NCI-H1436 treated with DMSO at 0.1 percent for 48 hours (cell line): ENCODE data around the gene CCL5.

Experiments
- DNase-seq: peaks from one replicate; lab custom pipeline; 2025; lab: John Stamatoyannopoulos, UW

Gene CCL5

DNA sequence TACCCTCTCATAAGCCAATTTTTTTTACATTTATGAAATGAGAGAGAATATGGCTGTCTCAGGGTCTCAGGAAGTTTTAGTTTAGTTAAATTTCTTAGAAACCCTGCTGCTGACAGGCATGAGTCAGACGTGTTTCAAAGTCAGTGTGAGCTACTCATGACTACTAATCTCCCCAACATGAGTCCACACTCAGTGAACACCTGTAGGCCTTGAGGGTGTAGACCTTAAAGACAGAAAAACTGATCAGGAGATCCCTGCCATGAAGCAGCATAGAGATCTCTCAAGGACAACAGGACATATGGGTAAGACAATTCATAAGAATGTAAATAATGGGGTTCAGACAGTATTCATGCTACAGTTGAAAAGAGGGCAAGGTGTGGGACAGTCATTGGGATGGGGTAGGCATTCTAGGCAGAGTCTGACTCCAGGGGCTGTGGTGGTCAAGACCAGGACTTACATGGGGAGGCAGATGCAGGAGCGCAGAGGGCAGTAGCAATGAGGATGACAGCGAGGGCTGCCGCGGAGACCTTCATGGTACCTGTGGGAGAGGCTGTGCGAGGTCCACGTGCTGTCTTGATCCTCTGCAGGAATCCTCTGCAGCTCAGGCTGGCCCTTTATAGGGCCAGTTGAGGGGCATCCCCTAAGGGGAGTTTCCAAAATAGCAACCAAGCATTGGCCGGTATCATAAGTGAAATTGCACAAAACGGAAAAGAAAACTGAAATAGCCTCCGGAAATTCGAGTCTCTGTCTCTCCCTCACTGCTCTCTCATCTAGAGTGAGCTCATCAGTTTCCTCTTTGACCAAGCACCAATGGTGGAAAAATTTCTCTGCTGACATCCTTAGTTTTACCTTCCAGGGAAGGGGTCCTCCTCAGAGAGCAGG, at the start of gene CCL5:
CCL5 (minus strand) TSS at position 588 of the 882 bp plus-strand sequence.
- no peak for DNase-seq

DNA sequence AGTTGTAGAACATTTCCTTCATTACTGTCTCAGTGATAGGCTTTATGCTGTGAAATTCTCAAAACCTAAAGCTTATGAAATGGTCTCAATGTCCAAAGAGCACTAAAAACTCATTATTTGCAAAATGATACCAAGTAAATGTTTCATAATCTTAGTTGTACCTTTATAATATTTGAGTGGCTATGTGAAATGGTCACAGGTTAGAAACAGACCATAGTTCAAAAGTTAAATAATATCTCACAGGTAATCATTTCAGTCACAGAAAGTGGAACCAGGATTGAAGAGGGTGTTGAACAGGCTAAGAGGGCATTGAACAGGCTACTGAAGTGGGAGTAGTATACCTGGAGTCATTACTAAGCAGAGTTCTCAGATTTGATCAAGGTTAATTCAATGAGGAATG, 47.6 kb upstream of the CCL5 start:
- DNase-seq: no peak

DNA sequence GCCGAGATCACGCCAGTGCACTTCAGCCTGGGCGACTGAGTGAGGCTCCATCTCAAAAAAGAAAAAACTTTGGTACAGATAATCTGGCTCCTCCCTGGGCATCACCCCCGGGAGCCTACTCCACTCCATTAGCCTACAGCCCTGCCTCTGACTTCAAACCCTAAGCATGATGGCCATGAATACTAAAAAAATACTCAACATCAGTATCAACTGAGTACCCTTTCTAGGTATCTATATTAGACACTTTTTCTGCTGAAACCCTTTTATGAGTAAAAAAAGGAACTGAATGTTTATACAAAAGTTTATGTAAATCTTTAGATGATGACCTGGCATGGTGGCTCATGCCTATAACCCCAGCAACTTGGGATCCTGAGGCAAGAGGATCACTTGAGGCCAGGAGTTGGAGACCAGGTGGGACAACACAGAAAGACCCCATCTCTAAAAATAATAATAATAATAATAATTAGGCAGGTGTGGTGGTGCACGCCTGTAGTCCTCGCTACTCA, 43.5 kb upstream of the CCL5 start:
- DNase-seq: no peak

DNA sequence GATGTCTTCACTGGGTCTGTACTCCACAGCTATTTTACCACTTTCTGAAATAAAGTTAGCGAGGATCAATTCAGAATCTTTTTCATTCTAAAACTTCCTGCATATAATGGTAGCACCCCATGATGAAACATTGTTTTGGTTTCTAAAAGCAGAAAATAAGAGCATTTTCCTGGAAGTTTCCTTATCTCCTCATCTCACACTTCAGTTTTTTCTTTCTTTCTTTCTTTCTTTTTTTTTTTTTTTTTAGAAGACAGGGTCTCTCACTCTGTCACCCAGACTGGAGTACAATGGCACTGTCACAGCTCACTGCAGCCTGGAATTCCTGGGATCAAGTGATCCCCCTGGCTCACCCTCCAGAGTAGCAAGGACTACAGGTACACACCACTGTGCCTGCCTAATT, 40.1 kb upstream of the CCL5 start:
- no peak for DNase-seq

DNA sequence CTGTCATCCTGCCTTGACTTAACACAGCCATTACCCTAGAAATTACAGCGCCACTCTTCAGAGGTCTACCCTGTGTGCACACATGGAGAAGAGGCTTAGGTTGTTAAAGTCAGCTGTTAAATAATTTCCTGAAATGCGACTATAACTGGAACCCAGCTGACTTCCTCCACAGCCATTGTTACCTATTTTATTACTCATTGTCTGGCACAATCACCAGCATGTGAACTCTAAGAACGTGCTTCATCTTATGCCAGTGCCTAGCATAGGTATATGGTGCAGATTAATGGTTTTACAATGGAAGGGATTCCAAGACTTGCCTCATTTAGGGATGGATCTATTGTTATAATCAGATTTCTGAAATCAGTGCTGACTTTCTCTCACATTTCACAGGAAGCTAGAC, 38.5 kb upstream of the CCL5 start:
- DNase-seq: no peak

DNA sequence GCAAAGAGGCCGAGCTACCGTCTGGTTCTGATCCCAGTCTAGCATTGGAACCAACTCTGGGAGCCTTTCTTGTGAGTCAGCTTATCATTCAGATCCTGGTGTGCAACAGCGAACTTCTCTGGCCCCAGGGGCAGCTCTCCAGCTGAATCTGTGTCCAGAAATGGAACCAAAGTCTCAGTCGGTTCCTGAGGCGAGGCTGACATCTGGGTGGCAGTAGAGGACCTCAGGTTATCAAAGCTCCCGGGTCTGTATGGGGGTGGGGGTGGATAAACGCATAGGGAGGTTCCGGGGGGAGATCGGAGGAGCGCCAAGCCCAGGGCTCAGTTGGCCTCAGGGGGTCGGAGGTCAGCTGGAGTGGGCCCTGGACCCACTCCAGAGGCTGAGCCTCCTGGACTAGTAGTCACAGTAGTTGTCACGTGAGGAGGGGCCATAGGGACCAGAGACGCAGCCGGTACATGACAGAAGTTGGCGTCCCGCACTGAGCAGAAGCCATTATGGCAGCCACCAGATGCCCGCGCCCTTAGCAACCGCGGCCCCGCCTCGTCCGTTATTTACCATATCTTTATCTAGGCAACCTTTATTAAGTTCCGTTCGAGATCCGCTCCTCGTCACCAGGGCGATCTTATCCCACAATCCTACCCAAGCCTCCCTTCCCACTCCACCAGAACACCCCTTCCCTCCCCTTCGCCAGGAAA, 37.5 kb upstream of the CCL5 start:
- DNase-seq: no peak

DNA sequence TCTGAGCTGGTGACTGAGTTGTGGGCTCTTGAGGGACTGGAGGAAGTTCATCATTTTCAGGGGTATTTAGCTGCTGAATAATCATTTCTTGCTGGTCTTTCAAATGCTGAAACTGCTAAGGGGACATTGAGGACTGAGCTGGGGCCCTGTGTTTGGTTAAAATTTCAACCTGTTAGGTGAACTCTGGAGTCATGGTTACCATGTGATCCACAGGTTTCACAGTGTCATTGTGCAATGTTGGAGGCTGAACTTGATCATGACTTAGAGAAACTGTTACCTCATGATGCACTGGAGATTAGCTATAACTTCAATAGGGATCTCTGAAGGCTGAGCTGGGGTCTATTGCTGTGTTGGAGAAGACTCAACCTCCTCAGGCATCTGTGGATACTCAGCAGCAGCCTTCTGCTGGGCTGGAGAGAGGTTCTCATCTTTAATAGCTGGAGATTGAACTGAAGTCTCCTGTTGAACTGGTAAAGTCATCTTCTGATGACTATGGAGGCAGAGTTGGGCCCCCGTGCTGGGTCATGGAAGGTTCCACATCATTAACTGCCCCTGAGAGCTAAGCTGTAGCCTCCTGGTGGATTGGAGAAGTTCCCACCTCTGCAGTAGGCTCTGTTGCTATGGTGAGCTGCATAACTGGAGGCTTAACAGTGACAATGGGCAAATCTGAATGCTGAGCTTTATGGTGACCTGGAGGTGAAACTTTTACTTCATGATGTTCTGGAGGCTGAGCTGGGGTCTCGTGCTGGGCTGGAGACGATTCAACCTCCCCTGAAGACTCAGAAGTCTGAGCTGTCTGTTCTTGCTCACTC, 35.2 kb upstream of the CCL5 start:
- no peak for DNase-seq

DNA sequence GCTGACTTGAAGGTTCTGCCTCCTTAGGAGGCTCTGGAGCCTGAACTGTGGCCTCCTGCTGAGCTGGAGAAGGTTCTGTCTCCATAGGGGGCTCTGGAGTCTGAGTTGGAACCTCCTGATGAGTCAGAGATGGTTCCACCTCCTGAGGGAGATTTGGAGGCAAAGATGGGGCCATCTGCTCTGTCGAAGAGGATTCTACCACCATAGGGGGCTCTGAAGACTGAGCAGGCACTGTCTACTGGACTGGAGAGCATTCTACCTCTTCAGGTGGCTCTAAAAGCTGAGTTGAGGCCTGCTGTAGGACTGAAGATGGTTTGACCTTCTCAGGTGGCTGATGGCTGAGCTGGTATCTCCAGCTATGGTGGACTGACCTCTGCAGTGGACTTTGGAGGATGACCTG, 34.2 kb upstream of the CCL5 start:
- no peak for DNase-seq

DNA sequence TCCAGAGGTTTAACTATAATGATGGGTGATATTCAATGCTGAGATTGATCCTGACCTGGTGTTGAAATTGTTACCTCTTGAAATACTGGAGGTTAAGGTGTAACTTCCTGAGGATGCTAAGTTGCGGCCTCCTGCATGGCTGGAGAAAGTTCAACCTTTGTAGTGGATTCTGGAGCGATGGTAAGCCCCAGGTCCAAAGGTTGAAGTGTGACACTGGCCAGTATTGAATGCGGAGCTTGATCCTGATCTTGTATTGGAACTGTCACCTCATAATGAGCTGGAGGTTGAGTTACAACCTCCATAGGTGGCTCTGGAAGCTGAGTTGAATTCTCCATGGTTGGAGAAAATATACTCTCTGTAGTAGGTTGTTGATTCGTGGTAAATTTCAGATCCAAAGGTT, 33.4 kb upstream of the CCL5 start:
- no peak for DNase-seq

DNA sequence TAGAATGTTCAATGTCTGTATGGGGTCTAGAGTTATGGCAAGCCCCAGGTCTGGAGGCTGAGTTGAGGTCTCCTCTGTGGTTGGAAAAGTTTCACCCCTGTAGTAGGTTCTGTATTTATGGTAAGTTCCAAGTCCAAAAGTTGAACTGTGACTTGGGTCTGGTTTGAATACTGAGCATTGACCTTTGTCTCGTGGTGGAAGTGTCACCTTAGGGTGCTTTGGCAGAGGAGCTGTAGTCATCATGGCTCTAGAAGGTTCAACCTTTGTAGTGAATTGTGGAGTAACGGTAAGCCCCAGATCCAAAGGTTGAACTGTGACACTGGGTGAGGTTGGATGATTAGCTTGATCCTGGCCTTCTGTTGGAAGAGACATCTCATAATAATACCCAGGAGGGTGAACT, 32.8 kb upstream of the CCL5 start:
- DNase-seq: no peak

DNA sequence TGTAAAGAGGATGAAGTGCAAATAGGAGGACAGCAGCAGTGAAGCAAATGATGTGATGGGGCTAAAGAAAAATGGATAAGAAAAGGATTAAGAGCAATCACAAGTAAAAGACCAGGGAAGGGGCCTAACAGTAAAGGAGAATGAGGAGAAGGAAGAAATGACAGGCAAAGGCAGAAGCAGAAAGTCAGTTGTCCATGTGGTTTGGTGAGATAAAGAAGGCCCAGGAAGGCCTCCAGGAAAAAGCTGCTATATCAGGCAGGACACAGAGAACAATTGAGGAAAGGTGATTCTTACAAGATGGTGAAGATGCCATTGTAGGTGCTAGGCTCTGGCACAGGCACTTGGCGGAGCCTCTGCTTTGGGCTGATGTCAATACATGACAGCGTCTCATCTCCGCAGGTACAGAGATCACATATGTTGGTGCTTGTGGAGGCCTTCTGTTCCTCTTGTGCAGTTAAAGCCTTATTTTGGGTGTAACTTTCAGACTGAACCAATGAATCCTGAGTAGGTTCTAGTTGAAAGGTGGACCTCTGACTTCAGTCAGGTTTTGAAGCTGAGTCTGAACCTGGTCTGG, 32.3 kb upstream of the CCL5 start:
- DNase-seq: no peak

DNA sequence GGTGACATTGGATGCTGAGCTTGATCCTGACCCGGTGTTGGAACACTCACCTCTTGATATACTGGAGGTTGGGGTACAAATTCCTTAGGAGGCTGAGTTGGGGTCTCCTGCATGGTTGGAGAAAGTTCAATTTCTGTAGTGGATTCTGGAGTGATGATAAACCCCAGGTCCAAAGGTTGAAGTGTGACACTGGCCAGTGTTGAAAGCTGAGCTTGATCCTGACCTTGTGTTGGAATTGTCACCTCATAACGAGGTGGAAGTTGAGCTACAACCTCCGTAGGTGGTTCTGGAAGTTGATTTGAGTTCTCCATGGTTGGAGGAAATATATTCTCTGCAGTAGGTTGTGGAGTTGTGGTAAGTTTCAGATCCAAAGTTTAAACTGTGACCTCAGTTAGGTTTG, 29.2 kb upstream of the CCL5 start:
- DNase-seq: no peak

DNA sequence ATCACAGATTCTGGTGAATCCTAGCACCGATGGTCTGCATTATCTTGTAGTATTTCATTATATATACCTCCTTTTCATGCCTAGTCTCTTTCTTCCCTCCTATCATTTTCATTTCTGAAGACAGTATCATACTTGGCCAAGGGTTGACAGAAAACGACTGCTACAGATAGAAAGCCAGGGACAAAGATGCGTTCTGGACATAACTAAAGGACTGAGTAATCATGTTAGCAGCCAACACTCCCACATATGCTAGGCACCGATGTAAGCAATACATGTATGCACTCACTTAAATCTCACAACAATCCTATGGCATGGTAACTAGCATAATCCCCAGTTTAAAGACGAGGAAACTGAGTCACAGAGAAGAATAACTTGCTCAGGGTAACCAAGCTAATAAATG, 27.5 kb upstream of the CCL5 start:
- DNase-seq: no peak

DNA sequence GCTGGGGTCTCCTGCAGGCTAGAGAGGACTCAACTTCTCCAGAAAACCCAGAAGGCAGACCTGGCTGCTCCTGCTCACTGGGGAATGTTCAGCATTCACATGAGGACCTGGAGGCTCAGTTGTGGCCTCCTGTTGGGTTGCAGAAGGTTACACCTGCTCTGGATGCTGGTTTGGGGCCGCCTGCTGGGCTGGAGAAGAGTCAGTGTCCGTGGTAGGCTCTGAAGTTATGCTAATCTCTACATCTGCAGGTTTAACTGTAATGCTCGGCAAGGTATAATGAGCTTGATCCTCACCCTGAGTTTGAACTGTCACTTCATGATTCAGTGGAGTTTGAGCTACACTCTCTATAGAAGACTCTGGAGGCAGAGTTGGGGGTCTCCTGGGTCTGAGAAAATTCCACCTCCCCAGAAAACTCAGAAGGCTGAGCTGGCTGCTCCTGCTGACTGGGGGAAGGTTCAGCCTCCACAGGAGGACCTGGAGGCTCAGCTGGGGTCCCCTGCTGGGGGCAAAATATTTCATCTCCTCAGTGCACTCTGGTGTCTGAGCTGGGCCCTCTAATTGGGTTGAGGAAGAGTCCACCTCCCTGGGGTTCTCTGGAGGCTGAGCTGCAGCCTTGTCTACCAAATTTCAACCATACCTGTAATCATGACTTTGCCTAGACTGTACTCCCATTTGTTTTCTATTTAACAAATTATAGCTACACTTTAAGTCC, 26.9 kb upstream of the CCL5 start:
- no peak for DNase-seq

DNA sequence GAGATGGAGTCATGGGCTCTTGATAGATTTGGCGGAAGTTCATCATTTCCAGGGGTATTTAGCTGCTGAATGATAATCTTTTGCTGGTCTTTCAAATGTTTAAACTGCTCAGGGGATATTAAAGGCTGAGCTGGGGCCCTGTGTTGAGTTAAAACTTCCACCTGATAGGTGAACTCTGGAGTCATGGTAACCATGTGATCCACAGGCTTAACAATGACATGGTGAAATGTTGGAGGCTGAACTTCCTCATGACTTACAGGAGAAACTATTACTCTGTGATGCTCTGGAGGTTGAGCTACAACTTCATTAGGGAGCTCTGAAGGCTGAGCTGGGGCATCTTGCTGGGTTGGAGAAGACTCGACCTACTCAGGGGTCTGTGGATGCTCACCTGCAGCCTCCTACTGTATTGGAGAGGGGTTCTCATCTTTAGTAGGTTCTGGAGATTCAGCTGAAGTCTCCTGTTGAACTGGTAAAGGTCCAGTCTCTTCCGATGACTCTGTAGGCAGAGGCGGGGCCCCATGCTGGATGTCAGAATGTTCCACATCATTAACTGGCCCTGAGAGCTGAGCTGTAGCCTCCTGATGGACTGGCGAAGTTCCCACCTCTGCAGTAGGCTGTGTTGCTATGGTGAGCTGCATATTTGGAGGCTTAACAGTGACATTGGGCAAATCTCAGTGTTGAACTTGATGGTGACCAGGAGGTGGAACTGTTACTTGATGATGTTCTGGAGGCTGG, 26.2 kb upstream of the CCL5 start:
- DNase-seq: no peak

DNA sequence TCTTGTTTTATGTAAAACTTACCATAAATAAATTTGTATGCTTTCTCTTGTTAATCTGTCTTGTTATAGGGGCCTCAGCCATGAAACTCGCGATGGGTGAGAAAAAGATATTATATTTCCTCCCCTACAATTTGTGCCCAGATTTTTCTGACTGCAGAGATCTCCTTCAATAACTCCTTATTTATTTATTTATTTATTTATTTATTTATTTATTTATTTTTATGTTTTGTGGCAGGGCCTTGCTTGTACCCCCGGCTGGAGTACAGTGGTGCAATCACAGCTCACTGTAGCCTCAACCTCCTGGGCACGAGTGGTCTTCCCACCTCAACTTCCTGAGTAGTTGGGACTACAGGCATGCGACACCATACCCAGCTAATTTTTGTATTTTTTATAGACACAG, 23.3 kb upstream of the CCL5 start:
- no peak for DNase-seq

DNA sequence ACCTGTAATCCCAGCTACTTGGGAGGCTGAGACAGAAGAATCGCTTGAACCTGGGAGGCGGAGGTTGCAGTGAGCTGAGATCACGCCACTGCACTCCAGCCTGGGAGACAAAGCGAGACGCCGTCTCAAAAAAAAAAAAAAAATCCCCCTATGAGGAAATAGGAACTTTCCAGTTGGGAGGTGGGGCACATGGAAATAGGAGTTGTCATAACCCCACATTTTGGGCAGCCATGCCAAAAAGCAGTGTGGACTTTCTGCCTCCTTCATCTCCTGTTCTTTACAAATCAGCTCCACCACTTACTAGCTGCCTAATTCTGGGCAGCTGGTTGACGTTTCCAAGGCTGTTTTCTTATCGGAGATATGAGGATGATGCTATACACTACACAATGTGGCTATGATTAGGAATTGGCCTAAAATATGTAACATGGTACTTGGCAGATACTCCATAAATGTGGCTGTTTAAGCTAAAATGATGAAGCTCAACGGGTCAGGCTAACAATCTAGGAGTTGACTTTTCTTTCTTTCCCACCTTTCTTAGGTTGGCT, 21.5 kb upstream of the CCL5 start:
- no peak for DNase-seq

DNA sequence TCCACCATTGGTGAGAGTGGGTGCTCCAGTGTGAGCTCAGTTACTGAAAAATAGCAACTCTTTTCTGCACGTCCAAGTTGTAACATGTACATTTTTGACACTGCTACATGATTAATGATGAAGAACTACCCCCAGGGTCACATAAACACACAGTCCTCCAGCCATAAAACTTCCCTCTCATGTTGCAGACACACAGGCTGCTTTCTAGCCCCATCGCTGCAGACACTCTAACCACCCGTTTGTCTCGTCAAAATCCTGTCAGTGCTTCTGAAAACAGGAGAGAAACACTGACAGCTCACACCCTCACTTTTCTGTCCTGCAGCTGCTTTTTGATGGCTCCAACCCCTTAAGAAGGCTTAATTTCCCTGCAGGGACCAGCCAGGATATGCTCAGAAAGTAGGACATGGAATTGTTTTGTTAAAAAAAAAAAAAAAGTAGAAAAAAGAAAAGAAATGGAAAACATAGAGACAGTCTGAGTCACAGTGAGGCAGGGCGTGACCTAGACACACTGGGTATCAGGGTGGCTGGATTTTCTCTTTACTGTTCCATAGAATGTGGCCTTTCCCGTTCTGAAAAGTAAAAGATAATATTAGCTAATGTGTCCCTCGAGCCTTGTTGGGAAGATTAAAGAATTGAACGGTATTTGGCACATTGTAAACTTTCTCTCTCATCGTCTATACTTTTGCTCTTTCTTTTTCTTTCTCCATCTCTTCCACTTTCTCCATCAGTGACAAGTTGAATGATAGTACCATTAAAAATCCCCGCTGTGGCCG, 20.7 kb upstream of the CCL5 start:
- no peak for DNase-seq

DNA sequence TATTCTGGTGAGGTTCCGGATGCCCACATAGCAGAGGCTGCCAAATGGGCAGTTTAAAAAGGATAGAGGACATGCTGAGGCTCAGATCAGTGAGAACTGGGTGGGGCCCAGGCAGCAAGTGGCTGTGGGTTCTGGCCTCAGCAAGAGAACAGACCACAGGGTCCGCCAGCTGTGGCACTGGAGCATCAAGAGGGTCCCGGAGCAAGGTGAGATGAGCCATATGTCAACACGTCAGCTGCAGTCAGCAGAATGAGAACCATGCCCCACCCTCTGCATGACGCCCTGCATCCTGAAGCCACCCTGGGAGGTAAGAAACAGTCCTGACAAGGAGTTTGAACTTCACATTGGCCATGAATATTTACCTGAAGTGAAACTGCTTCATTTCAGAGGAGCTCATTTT, 20.1 kb upstream of the CCL5 start:
- DNase-seq: no peak
